K562 (cell line): ENCODE results near the gene MPIG6B. TPM values are rescaled to one million over a fixed set of nuclear protein-coding genes. Genes with fewer than 3 reads are reported as not detected.

Experiments used
- BRCA1 ChIP-seq, 2 experiments: fragments of 450-650 bp in 1 of 2; sonication (generic) in 1 of 2; formaldehyde crosslinking in 1 of 2; IDR thresholded peaks; 2 replicates each; pipeline versions ENCODE4 v1.5.0 to v1.6.1; 2017 to 2020; ENCODE audit warnings: mild to moderate bottlenecking in 1 of 2, missing genetic modification reagents in 1 of 2
- DACH1 ChIP-seq: fragments of 450-650 bp; IDR thresholded peaks from 2 replicates; pipeline ENCODE4 v1.6.1; 2018; ENCODE audit not compliant: partially characterized antibody
- DDX20 ChIP-seq: fragments of 450-650 bp; IDR thresholded peaks from 2 replicates; pipeline ENCODE4 v1.6.1; 2016; ENCODE audit warnings: missing genetic modification characterization, low read depth, mild to moderate bottlenecking, missing compliant biosample characterization, moderate library complexity
- ESRRA ChIP-seq: fragments of 450-650 bp; IDR thresholded peaks from 2 replicates; pipeline ENCODE4 v1.6.1; 2014; ENCODE audit warnings: low read depth, mild to moderate bottlenecking, moderate library complexity, borderline replicate concordance
- FOXJ2 ChIP-seq: fragments of 200-800 bp; sonication (Bioruptor generic); IDR thresholded peaks from 2 replicates; pipeline ENCODE4 v1.6.1; 2016; ENCODE audit warnings: missing genetic modification characterization, missing compliant biosample characterization
- KDM2B ChIP-seq: fragments of 250-450 bp; sonication (Bioruptor Pico); IDR thresholded peaks from 2 replicates; pipeline ENCODE4 v1.8.0; 2021; ENCODE audit warnings: mild to moderate bottlenecking, moderate library complexity
- KDM5B ChIP-seq: fragments of 200-600 bp; sonication (generic); IDR thresholded peaks from 2 replicates; pipeline ENCODE4 v1.6.1; 2012; ENCODE audit warnings: low read depth, mild to moderate bottlenecking, moderate library complexity, low read length, control low read depth, inconsistent platforms; ENCODE audit not compliant: insufficient replicate concordance
- MAFK ChIP-seq: IDR thresholded peaks from 2 replicates; pipeline ENCODE4 v1.6.1; 2011; ENCODE audit warnings: low read length, improper control_type of control experiment
- MXI1 ChIP-seq: IDR thresholded peaks from 2 replicates; pipeline ENCODE4 v1.6.1; 2011; ENCODE audit warnings: low read depth, mild to moderate bottlenecking, improper control_type of control experiment, low read length
- NFATC3 ChIP-seq: fragments of 450-650 bp; IDR thresholded peaks from 2 replicates; pipeline ENCODE4 v1.6.1; 2017; ENCODE audit warnings: mild to moderate bottlenecking
- OTX1 ChIP-seq: fragments of 450-650 bp; formaldehyde crosslinking; IDR thresholded peaks from 2 replicates; pipeline ENCODE4 v1.4.0; 2022; ENCODE audit warnings: mild to moderate bottlenecking
- RBM39 ChIP-seq: fragments of 200-400 bp; formaldehyde crosslinking; optimal IDR thresholded peaks from 2 replicates; pipeline ENCODE3; 2018; ENCODE audit warnings: low read depth, low read length
- RNF2 ChIP-seq: sonication (generic); IDR thresholded peaks from 2 replicates; pipeline ENCODE4 v1.6.1; 2016
- SRSF1 ChIP-seq: fragments of 200-400 bp; formaldehyde crosslinking; IDR thresholded peaks from 2 replicates; pipeline ENCODE4 v1.6.1; 2017; ENCODE audit warnings: mild to moderate bottlenecking, low read depth, low read length, moderate library complexity
- ZNF253 ChIP-seq: fragments of 250-450 bp; sonication (Bioruptor Pico); conservative IDR thresholded peaks from 2 replicates; pipeline ENCODE4 v1.6.1; 2021; ENCODE audit warnings: mild to moderate bottlenecking
- ZNF561 ChIP-seq: fragments of 450-650 bp; formaldehyde crosslinking; conservative IDR thresholded peaks from 2 replicates; pipeline ENCODE4 v1.4.0; 2020; ENCODE audit warnings: mild to moderate bottlenecking, moderate library complexity
- ZNF583 ChIP-seq: fragments of 250-450 bp; sonication (Bioruptor Pico); IDR thresholded peaks from 2 replicates; pipeline ENCODE4 v1.4.0; 2020
- ZNF717 ChIP-seq: fragments of 250-450 bp; sonication (Bioruptor Pico); IDR thresholded peaks from 2 replicates; pipeline ENCODE4 v1.5.0; 2021
- polyA plus RNA-seq, 8 experiments: library from polyadenylated mRNA; depleted of rRNA in 4 of 8; stranded (reverse) in 5 of 8; unstranded in 3 of 8; fragments of >200 nt; fragmentation: Nextera tagmentation in 2 of 8; fragmentation: Illumina TruSeq in 1 of 8; extraction: Ambion mirVana in 2 of 8; extraction: Trizol in 1 of 8; gene quantifications; 2 replicates each; pipeline versions ENCODE4 v1.2.1 to v1.2.3, GENCODE V29; 2011 to 2014; ENCODE audit warnings: inconsistent platforms in 1 of 8, missing spikeins in 1 of 8
- total RNA-seq, 7 experiments: library from RNA; depleted of rRNA in 6 of 7; stranded (reverse); fragments of >200 nt in 6 of 7; fragmentation: Illumina TruSeq in 2 of 7; extraction: Trizol in 2 of 7; gene quantifications; 2 replicates each; pipeline versions ENCODE4 v1.2.1 to v1.2.3, GENCODE V29; 2011 to 2021; ENCODE audit warnings: low replicate concordance in 1 of 7
- TF ChIP-seq, protein P1 (sequence below): fragments of 250-450 bp; sonication (Bioruptor Pico); IDR thresholded peaks from 2 replicates; pipeline ENCODE4 v1.8.0; 2021; ENCODE audit warnings: moderate library complexity, mild to moderate bottlenecking, inconsistent platforms
- TF ChIP-seq, protein P2 (sequence below): fragments of 450-650 bp; IDR thresholded peaks from 2 replicates; pipeline ENCODE4 v1.6.1; 2016; ENCODE audit warnings: antibody characterized with exemption
- TF ChIP-seq, protein P3 (sequence below): sonication (generic); formaldehyde crosslinking; IDR thresholded peaks from 2 replicates; pipeline ENCODE4 v1.8.1; 2022; ENCODE audit warnings: missing genetic modification reagents
- TF ChIP-seq, protein P4 (sequence below): sonication (generic); formaldehyde crosslinking; IDR thresholded peaks from 2 replicates; pipeline ENCODE4 v1.8.0; 2023; ENCODE audit warnings: mild to moderate bottlenecking, missing genetic modification reagents
- TF ChIP-seq, protein P5 (sequence below): fragments of 250-450 bp; sonication (Bioruptor Pico); IDR thresholded peaks from 2 replicates; pipeline ENCODE4 v1.9.0; 2021; ENCODE audit warnings: mild to moderate bottlenecking

The MPIG6B gene
- total and polyA plus RNA-seq, 9 of the 15 experiments (the other 6 are each of a cell fraction or from before 2014, with no cell fraction given), result 0.11 to 1.2 (median 0.28) TPM; not detected in 1

DNA sequence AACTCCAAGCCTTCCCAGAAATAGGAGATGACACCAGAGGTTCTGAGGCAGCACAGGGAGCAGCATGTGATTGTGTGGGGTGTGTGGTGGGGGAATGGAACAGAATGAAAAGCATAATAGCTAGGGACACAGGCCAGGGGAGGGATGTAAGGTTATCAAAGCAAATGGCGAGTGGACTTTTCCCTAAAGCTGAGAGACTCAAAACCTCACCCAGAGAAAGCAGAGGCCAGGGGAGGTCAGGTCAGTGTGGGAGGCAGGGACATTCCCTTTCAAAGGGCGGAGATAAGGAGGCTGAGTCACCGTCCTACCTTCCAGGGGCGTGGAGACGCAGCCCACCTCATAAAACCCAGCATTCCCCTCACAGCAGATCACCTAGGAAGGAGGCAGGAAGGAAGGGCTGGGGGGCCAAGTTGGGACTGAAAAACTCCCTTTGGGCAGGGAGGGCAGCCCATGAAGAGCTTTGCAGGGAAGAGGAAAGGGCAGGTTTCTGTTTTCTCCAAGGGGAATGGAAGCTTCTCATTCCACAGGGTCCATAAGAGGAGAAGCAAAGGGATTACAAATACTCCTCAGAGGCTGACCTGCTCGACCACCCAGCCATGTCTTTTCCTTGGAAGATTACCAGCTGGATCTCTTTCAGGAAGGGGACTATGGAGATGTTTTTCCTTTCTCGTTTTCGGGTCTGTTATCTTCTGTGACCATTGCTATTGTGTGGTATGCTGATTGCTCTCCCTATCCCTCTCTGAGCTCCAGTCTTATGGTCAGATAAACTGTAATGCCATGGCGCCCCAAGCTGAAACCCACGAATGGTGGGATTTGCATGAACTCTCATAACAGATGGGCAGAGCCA lies 32.7 kb upstream of the MPIG6B start (continued):
- TF ChIP-seq BRCA1 (IDR thresholded peaks at IDR 0.05) (no peak), BRCA1 (CRISPR knock-in tag; IDR thresholded peaks at IDR 0.05) (0 out of 2 replicates have a peak, but pooled peaks have one; percentile 80), DDX20 (tag) (no peak), NFATC3 (peak; percentile 38; the same call in 1 of the 2 replicates), ZNF253 (CRISPR knock-in tag) (0 out of 2 replicates have a peak, but pooled peaks have one; percentile 56), RBM39 (peak; percentile 8), ZNF717 (CRISPR knock-in tag) (0 out of 2 replicates have a peak, but pooled peaks have one; percentile 36), DACH1 (peak; percentile 51), OTX1 (peak; percentile 83), ZNF561 (CRISPR knock-in tag) (no peak), KDM5B (peak; percentile 21), FOXJ2 (tag) (no peak), ESRRA (peak; percentile 88), MAFK (peak; percentile 55; the same call in 1 of the 2 replicates), SRSF1 (no peak), ZNF583 (CRISPR knock-in tag) (peak; percentile 71), RNF2 (peak; percentile 10), KDM2B (CRISPR knock-in tag) (no peak), MXI1 (no peak; the same call in 1 of the 2 replicates)
- TF ChIP-seq, protein P1, sequence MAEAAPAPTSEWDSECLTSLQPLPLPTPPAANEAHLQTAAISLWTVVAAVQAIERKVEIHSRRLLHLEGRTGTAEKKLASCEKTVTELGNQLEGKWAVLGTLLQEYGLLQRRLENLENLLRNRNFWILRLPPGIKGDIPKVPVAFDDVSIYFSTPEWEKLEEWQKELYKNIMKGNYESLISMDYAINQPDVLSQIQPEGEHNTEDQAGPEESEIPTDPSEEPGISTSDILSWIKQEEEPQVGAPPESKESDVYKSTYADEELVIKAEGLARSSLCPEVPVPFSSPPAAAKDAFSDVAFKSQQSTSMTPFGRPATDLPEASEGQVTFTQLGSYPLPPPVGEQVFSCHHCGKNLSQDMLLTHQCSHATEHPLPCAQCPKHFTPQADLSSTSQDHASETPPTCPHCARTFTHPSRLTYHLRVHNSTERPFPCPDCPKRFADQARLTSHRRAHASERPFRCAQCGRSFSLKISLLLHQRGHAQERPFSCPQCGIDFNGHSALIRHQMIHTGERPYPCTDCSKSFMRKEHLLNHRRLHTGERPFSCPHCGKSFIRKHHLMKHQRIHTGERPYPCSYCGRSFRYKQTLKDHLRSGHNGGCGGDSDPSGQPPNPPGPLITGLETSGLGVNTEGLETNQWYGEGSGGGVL, result no peak
- TF ChIP-seq, protein P2, sequence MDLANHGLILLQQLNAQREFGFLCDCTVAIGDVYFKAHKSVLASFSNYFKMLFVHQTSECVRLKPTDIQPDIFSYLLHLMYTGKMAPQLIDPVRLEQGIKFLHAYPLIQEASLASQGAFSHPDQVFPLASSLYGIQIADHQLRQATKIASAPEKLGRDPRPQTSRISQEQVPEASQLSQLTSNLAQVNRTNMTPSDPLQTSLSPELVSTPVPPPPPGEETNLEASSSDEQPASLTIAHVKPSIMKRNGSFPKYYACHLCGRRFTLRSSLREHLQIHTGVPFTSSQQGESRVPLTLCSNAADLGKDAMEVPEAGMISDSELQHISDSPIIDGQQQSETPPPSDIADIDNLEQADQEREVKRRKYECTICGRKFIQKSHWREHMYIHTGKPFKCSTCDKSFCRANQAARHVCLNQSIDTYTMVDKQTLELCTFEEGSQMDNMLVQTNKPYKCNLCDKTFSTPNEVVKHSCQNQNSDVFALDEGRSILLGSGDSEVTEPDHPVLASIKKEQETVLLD, result peak; percentile 93
- TF ChIP-seq, protein P3, sequence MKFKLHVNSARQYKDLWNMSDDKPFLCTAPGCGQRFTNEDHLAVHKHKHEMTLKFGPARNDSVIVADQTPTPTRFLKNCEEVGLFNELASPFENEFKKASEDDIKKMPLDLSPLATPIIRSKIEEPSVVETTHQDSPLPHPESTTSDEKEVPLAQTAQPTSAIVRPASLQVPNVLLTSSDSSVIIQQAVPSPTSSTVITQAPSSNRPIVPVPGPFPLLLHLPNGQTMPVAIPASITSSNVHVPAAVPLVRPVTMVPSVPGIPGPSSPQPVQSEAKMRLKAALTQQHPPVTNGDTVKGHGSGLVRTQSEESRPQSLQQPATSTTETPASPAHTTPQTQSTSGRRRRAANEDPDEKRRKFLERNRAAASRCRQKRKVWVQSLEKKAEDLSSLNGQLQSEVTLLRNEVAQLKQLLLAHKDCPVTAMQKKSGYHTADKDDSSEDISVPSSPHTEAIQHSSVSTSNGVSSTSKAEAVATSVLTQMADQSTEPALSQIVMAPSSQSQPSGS, result no peak
- TF ChIP-seq, protein P4, sequence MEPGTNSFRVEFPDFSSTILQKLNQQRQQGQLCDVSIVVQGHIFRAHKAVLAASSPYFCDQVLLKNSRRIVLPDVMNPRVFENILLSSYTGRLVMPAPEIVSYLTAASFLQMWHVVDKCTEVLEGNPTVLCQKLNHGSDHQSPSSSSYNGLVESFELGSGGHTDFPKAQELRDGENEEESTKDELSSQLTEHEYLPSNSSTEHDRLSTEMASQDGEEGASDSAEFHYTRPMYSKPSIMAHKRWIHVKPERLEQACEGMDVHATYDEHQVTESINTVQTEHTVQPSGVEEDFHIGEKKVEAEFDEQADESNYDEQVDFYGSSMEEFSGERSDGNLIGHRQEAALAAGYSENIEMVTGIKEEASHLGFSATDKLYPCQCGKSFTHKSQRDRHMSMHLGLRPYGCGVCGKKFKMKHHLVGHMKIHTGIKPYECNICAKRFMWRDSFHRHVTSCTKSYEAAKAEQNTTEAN (CRISPR knock-in tag), result peak; percentile 81; the same call in 1 of the 2 replicates
- TF ChIP-seq, protein P5, sequence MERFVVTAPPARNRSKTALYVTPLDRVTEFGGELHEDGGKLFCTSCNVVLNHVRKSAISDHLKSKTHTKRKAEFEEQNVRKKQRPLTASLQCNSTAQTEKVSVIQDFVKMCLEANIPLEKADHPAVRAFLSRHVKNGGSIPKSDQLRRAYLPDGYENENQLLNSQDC (CRISPR knock-in tag), result no peak
